Embryonic facial prominence (tissue), 1 donor: ENCODE measurements around the gene PDCD1LG2.
"Not testable (repeated sequence)": the region's sequence is repeated elsewhere in the genome, so short reads cannot be mapped to it uniquely, and the experiment has no call there.

Experiments
- DNase-seq: peaks from one replicate; pipeline ENCODE4 v3.0.0-alpha.2; 2016; ENCODE audit errors: extremely low spot score

Gene PDCD1LG2

GRCh38 chr9:5493679-5494511, 16.4 kb upstream of the PDCD1LG2 start:
- DNase-seq: no peak

- not testable (repeated sequence) for DNase-seq
These were observed 15.6 kb upstream of the PDCD1LG2 start for GRCh38 chr9:5494765-5495164.

GRCh38 chr9:5499157-5499556, 11.2 kb upstream of the PDCD1LG2 start:
- no peak for DNase-seq

- no peak for DNase-seq
These were observed 10.4 kb upstream of the PDCD1LG2 start for GRCh38 chr9:5499889-5500398.

- DNase-seq: no peak
These were observed 9.7 kb upstream of the PDCD1LG2 start for GRCh38 chr9:5500441-5501235.

- DNase-seq: no peak
These were observed 7.8 kb upstream of the PDCD1LG2 start for GRCh38 chr9:5502553-5502952.

- no peak for DNase-seq
These were observed 758 bp upstream of the PDCD1LG2 start for GRCh38 chr9:5509573-5509972.

GRCh38 chr9:5510989-5511388, 658 bp downstream of the PDCD1LG2 start:
- no peak for DNase-seq

GRCh38 chr9:5511476-5511875, 1.1 kb downstream of the PDCD1LG2 start:
- DNase-seq: no peak

GRCh38 chr9:5511935-5512580, 1.7 kb downstream of the PDCD1LG2 start:
- DNase-seq: no peak

GRCh38 chr9:5512658-5513452, 2.5 kb downstream of the PDCD1LG2 start:
- DNase-seq: no peak

GRCh38 chr9:5513966-5514616, 3.8 kb downstream of the PDCD1LG2 start:
- DNase-seq: no peak

GRCh38 chr9:5514617-5515260, 4.4 kb downstream of the PDCD1LG2 start:
- no peak for DNase-seq

GRCh38 chr9:5515261-5515650, 4.9 kb downstream of the PDCD1LG2 start:
- no peak for DNase-seq

GRCh38 chr9:5516453-5517220, 6.3 kb downstream of the PDCD1LG2 start:
- no peak for DNase-seq

- no peak for DNase-seq
These were observed 8.0 kb downstream of the PDCD1LG2 start for GRCh38 chr9:5518171-5518936.

GRCh38 chr9:5518937-5519319, 8.6 kb downstream of the PDCD1LG2 start:
- no peak for DNase-seq

- no peak for DNase-seq
These were observed 13.8 kb downstream of the PDCD1LG2 start for GRCh38 chr9:5524090-5524489.

- DNase-seq: no peak
These were observed 19.4 kb downstream of the PDCD1LG2 start for GRCh38 chr9:5529683-5530221.
